HFF-Myc (cell line): ENCODE measurements around the gene LGALS12.

ENCODE experiments used
- DNase-seq: peaks from one replicate; pipeline ENCODE4 v3.0.0-alpha.2; 2011; ENCODE audit warnings: low read depth; ENCODE audit errors: extremely low read depth
- H3K4me3 ChIP-seq: replicated peaks from 2 replicates; pipeline ENCODE4 v1.5.1; 2011; ENCODE audit warnings: low read depth, mild to moderate bottlenecking, control low read depth, low read length
- TF ChIP-seq, protein P1 (sequence below): IDR thresholded peaks from 2 replicates; pipeline ENCODE4 v1.5.1; 2012; ENCODE audit warnings: mild to moderate bottlenecking, low read depth, low read length, control low read depth; ENCODE audit errors: missing control alignments

Gene LGALS12

DNA sequence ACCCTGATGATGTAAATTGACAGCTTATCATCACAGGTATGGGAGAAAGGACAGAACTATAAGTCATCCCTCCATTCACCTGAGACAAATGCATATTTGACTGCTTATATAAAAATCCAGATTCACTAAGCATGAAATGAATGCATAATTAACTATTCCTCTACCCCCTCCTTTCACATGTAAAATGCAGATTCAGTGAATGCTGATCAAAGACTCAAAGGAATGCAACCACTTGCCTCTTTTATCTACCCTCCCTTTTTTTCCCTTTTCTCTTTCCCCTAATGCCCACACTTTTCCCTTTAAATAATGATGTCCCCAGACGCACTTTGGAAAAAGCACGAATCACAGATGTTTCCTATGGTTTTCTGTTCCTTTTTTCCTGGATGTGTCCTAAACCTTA lies 26.2 kb downstream of the LGALS12 start:
- TF ChIP-seq, protein P1, sequence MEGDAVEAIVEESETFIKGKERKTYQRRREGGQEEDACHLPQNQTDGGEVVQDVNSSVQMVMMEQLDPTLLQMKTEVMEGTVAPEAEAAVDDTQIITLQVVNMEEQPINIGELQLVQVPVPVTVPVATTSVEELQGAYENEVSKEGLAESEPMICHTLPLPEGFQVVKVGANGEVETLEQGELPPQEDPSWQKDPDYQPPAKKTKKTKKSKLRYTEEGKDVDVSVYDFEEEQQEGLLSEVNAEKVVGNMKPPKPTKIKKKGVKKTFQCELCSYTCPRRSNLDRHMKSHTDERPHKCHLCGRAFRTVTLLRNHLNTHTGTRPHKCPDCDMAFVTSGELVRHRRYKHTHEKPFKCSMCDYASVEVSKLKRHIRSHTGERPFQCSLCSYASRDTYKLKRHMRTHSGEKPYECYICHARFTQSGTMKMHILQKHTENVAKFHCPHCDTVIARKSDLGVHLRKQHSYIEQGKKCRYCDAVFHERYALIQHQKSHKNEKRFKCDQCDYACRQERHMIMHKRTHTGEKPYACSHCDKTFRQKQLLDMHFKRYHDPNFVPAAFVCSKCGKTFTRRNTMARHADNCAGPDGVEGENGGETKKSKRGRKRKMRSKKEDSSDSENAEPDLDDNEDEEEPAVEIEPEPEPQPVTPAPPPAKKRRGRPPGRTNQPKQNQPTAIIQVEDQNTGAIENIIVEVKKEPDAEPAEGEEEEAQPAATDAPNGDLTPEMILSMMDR = no peak
- no peak for DNase-seq
- no peak overlapping the region for H3K4me3 ChIP-seq

DNA sequence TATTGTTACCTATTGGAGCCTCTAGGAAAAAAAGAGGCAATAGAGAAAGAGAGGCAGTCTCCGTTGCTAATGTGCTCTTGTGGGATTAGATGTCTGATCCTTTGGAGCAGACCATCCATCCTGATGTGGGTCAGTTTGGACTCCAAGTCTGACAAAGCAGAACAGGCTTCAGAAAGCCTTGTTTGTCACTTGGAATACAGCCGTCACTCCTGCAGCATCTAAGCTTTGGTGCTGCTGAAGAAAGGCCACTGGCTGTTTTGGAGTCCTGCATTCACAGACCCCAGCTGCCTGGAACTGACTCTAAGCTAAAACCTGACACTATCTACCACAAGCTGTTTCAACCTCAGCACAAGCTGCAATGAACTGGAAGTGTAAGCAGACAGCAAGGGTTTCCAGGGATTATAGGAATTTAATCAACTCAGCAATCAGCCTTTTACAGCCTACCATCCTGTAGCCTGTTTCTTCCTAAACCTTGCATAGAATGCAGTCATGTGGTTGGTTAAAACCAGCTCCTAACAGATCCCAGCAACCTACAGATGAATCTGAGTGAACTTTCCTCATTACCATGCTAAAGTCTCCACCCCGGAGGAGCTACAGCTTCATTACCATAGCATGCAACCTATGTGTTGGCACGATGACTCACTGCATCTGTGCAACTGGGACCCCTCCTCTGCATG lies 27.1 kb downstream of the LGALS12 start:
- no peak overlapping the region for H3K4me3 ChIP-seq

DNA sequence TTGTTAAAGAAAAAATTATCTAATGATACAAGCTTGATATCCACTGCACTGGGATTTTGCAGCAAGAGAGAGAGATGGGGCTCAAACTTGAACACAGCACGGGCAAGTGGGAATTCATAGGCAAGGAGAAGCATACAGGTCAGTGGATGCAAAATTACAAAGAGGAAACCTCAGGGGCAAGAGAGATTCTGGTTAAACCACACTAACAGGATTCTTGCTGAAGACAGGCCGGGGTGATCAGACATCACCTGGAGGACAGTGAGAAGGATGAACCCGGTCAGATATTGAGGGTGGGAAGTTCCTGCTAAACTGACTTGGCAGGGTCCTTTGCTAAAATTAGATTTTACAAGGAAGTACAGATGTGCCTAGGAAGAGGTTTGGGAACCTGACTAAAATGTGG lies 28.2 kb downstream of the LGALS12 start:
- TF ChIP-seq, protein P1 = no peak
- DNase-seq = no peak
- H3K4me3 ChIP-seq = no peak overlapping the region

More for the DNA sequence above, 27.1 kb downstream of the LGALS12 start:
- TF ChIP-seq, protein P1 = no peak
- DNase-seq = no peak

DNA sequence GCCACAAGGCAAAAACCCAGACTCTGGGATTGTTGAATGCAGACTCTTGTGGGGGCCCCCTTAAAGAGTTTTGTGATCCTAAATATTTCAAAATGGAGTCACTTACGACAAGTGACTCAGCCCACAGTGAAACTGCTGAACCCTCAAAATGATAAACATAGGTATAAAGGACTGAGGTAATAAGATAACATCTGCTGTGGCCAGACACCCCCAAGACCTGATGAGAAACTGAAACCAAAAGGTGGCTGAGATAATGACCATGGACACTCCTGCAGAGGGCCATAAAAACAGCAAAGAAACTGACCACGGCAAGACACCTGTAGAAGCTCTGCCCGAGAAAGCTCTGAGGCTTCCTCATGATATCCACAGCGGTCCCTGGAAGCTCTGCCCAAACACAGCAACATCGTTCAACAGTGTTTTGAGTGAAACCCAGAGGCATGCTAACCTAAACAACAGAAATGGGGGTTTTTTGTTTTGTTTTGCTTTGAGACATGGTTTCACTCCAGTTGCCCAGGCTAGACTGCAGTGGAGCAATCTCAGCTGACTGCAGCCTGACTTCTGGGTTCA lies 29.1 kb downstream of the LGALS12 start:
- DNase-seq = no peak
- TF ChIP-seq, protein P1 = no peak
- no peak overlapping the region for H3K4me3 ChIP-seq

DNA sequence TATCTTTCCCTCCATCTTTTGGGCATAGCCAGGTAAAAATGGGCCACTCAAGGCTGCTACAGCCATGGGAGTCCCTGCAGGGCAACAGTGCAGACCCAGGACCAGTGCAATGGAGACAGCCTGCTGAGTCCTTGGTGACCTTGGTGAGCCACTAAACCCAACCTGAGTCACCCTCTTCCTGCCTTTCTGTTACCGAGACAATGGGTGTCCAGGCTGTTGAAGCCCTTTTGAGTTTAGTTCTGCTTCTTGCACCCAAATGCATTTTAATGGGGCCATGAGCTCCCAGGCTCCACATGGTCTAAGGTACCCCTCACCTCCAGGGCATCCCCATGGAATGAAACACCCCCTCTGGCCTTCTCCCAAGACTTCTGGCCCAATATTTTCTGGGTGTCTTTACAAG lies 29.9 kb downstream of the LGALS12 start:
- TF ChIP-seq, protein P1 = no peak
- H3K4me3 ChIP-seq = no peak overlapping the region
- DNase-seq = no peak

DNA sequence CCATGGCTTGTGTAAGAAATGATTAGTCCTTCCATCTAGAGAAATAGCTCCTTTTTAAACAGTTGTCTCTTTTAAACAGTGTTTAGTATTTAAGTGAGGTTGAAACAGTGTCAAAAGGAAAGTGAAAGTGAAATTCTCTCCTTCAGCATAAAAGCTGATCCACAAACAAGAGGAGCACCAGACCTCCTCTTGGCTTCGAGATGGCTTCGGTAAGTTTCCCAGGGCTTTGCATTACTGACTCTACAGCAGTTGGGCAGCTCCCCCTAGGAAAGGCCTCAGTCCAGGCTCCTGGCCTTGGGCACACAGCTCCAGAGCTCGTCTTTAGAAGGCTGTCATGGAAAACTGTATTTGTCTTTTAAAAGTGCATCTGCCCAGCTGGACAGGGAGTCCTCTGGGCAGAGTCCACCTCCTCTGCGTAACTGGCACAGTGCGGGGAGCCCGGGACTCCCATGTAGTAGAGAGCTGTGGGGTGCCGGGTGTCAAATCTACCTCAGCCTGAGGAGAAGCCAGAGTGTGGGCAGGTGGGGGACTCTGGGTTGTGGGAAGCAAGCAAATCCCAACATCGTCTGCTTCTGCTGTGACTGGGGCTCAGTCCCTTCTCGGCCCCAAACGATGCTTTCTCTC lies 30.9 kb downstream of the LGALS12 start, which contains the start of gene PLAAT4:
Gene PLAAT4, plus strand, starts transcription at position 140 of the 624 bp plus-strand sequence. Its CDS starts 61 bp downstream, at position 201.
- TF ChIP-seq, protein P1 = no peak
- DNase-seq = no peak
- H3K4me3 ChIP-seq = peak within 1 kb of the TSS; percentile 16; the same call in 1 of the 2 replicates
